SJCRH30 (cell line): Measurements from ENCODE around the gene ARFIP1. TPM values are rescaled to one million over a fixed set of nuclear protein-coding genes. Genes with fewer than 3 reads are reported as not detected.

Experiments used
- DNase-seq, 2 experiments: peaks; one replicate each; pipeline ENCODE4 v3.0.0-alpha.2; 2015 to 2020
- H3K27ac ChIP-seq: fragments of 250-450 bp; sonication (Bioruptor Pico); 2 replicates; pipeline ENCODE4 v1.5.1; 2020; ENCODE audit warnings: mild to moderate bottlenecking, moderate library complexity
- H3K27me3 ChIP-seq: fragments of 250-450 bp; sonication (Bioruptor Pico); 2 replicates; pipeline ENCODE4 v1.5.1; 2020; ENCODE audit warnings: mild to moderate bottlenecking, moderate library complexity
- H3K36me3 ChIP-seq: fragments of 250-450 bp; sonication (Bioruptor Pico); 2 replicates; pipeline ENCODE4 v1.5.1; 2020; ENCODE audit warnings: mild to moderate bottlenecking, moderate library complexity
- H3K4me1 ChIP-seq: fragments of 250-450 bp; sonication (Bioruptor Pico); 2 replicates; pipeline ENCODE4 v1.5.1; 2020; ENCODE audit warnings: mild to moderate bottlenecking, moderate library complexity
- H3K4me3 ChIP-seq: fragments of 250-450 bp; sonication (Bioruptor Pico); 2 replicates; pipeline ENCODE4 v1.5.1; 2020; ENCODE audit warnings: mild to moderate bottlenecking, moderate library complexity
- H3K9me3 ChIP-seq: fragments of 250-450 bp; sonication (Bioruptor Pico); replicated peaks from 2 replicates; pipeline ENCODE4 v1.5.1; 2020; ENCODE audit warnings: mild to moderate bottlenecking, moderate library complexity
- total RNA-seq: library from RNA; depleted of rRNA; stranded (reverse); fragments of >200 nt; shearing (Covaris generic); gene quantifications from 2 replicates; pipeline ENCODE4 v1.2.3, GENCODE V29; 2014

Gene ARFIP1
- total RNA-seq, 1 experiment from 2014 or later: 35.4 TPM

DNA sequence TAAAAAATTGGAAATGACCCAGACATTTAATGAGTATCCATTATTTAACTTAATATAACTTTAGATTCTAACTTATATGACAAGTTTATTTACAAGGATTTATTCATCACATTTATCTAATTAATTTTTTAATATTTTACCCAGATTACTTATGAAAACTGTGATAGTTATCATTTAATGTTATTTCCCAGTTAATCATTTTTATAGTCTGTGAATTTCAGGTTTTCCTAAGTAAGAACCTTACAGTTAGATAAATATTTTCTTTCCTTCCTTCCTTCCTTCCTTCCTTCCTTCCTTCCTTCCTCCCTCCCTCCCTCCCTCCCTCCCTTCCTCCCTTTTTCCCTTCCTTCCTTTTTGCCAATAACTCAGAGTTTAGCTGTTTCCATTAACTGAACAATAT, 141.5 kb downstream of the ARFIP1 start:
- no peaks in the 10 kb centered on the region for H3K36me3 ChIP-seq
- no peak for DNase-seq
- no peak overlapping the region for H3K27ac ChIP-seq

GRCh38 chr4:152925851-152926250, 146.1 kb downstream of the ARFIP1 start:
- no peak overlapping the region for H3K27ac ChIP-seq
- no peak for DNase-seq
- H3K4me1 ChIP-seq: no peaks in the 10 kb centered on the region
- H3K27me3 ChIP-seq: no peaks in the 10 kb centered on the region
- no peak overlapping the region for H3K4me3 ChIP-seq
- H3K36me3 ChIP-seq: no peaks in the 10 kb centered on the region
- no peaks in the 10 kb centered on the region; the same call in 1 of the 2 replicates for H3K9me3 ChIP-seq

More for the DNA sequence above, 141.5 kb downstream of the ARFIP1 start:
- Histone ChIP-seq H3K27me3 (no peaks in the 10 kb centered on the region), H3K4me3 (no peak overlapping the region), H3K4me1 (no peaks in the 10 kb centered on the region), H3K9me3 (no peaks in the 10 kb centered on the region; the same call in 1 of the 2 replicates)

GRCh38 chr4:152926959-152927358, 147.2 kb downstream of the ARFIP1 start:
- Histone ChIP-seq H3K4me1 (no peaks in the 10 kb centered on the region), H3K27ac (no peak overlapping the region), H3K27me3 (no peaks in the 10 kb centered on the region), H3K4me3 (no peak overlapping the region), H3K36me3 (no peaks in the 10 kb centered on the region), H3K9me3 (no peaks in the 10 kb centered on the region)
- DNase-seq: no peak

- no peak for DNase-seq
- no peaks in the 10 kb centered on the region for H3K36me3 ChIP-seq
- H3K4me1 ChIP-seq: no peaks in the 10 kb centered on the region
- H3K4me3 ChIP-seq: no peak overlapping the region
- H3K27me3 ChIP-seq: no peaks in the 10 kb centered on the region
- no peaks in the 10 kb centered on the region for H3K9me3 ChIP-seq
- no peak overlapping the region for H3K27ac ChIP-seq
Observed at GRCh38 chr4:152927737-152928136, 148.0 kb downstream of the ARFIP1 start.

DNA sequence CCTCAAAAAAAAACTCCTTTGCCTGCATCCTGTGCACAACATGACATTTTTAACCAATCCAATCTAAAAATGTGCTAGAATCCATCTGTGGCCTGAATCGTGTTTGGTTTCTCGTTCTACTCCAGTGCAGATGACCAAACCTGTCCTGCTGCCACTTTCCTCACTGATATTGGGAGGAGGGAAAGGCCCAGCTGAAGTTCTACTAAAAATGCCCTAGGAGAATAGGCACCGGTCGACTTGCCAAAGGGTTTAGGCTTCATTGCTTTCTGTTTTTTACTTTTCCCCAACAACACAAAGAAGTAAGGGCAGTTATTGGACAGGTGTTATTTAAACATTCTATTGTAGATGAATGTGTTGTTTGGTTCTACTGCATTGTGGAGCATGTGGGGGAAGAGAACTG, 148.5 kb downstream of the ARFIP1 start:
- Histone ChIP-seq H3K9me3 (no peaks in the 10 kb centered on the region), H3K27ac (no peak overlapping the region), H3K4me1 (no peaks in the 10 kb centered on the region), H3K4me3 (no peak overlapping the region), H3K27me3 (no peaks in the 10 kb centered on the region), H3K36me3 (no peaks in the 10 kb centered on the region)
- DNase-seq: no peak

- H3K27me3 ChIP-seq: no peaks in the 10 kb centered on the region
- no peak overlapping the region for H3K27ac ChIP-seq
- H3K36me3 ChIP-seq: no peaks in the 10 kb centered on the region
- no peaks in the 10 kb centered on the region for H3K9me3 ChIP-seq
- no peak overlapping the region for H3K4me3 ChIP-seq
- DNase-seq: no peak
- no peaks in the 10 kb centered on the region for H3K4me1 ChIP-seq
Observed at GRCh38 chr4:152929888-152930287, 150.1 kb downstream of the ARFIP1 start.

DNA sequence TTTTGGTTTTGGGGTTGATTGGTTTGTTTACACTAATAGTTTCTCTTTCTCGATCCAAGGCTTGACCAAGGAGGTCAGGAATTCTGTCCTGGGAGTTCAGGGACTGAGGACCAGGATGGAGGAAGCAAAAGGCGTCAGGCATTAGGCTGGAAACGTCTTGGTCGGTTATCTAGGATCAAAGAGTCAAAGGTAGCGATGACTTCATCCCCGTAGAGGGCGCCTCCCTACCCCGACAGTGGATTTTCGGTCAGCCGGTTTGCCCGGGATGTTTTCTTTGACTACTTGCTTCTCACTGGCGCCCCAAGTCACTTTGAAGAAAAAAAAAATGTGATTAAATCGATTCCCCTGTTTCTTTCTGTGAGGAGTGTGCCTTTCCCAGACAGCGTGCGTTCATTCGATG, 155.4 kb downstream of the ARFIP1 start:
- Histone ChIP-seq H3K4me3 (no peak overlapping the region), H3K36me3 (no peaks in the 10 kb centered on the region), H3K27me3 (no peaks in the 10 kb centered on the region), H3K9me3 (no peaks in the 10 kb centered on the region), H3K4me1 (no peaks in the 10 kb centered on the region), H3K27ac (no peak overlapping the region)
- DNase-seq: no peak

GRCh38 chr4:152935631-152936445, 156.1 kb downstream of the ARFIP1 start, which contains the start of gene FHDC1:
FHDC1 (plus strand) TSS chr4:152936323; CDS start chr4:152943058, 6,735 bp downstream.
- no peak within 1 kb of the TSS; the same call in 1 of the 2 replicates for H3K27ac ChIP-seq
- peak; percentile 46 to 54 for DNase-seq
- H3K27me3 ChIP-seq: no peaks in the 10 kb centered on the region

GRCh38 chr4:152936446-152937335, 156.9 kb downstream of the ARFIP1 start:
- peak; percentile 40 to 46 for DNase-seq
- H3K27ac ChIP-seq: no peak overlapping the region; the same call in 1 of the 2 replicates
- H3K27me3 ChIP-seq: no peaks in the 10 kb centered on the region

More at GRCh38 chr4:152935631-152936445, 156.1 kb downstream of the ARFIP1 start, which contains the start of gene FHDC1:
- H3K4me1 ChIP-seq: no peaks in the 10 kb centered on the region
- H3K36me3 ChIP-seq: no peaks in the 10 kb centered on the region
- H3K4me3 ChIP-seq: peak within 1 kb of the TSS; percentile 71
- no peaks in the 10 kb centered on the region for H3K9me3 ChIP-seq

DNA sequence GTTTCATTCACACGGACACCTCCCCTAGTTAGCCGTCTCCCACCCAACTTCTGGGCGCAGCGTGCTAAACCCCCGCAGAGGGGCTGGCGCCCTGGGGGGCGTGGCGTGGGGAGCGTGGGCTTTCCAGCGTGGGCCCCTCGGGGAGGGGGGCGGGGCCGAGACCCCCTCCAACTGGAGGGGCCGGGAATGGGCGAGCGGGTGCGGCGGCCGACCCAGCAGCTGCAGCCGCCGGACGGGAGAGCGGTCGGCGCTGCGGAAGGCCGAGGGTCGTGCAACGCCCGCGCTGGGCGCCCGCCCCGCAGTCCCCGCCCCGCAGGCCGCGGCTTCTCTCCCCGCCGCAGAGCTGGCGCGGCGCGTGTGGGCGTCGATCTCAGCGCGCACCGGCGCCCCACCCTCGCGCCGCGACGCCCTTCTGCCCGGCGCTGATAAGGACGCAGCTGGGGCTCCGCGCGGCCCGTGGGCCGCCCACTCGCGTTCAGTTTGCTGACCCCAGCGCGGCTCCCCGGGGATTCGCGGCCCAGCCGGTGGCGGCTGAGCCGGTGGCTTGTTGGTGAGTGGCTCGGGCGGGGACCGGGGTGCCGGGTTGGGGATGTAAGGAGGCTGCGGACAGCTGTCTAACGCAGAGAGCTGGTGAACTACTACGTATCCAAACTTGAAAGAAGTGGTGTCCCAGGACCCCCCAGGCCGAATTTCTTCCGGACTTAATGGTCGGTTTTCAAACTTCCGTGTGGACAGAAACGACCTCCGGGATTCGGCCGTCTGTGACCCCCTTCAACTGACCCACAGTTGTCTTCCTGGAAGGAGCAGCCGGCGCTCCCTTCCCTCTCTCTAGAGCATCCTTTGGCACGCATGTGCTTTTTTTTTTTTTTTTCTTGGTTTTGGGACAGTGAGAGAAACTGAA, 157.8 kb downstream of the ARFIP1 start:
- Histone ChIP-seq H3K4me1 (no peaks in the 10 kb centered on the region), H3K27ac (no peak overlapping the region; the same call in 1 of the 2 replicates), H3K36me3 (no peaks in the 10 kb centered on the region), H3K27me3 (no peaks in the 10 kb centered on the region), H3K9me3 (no peaks in the 10 kb centered on the region), H3K4me3 (peak overlapping the region; percentile 71)
- peak; percentile 22 to 48 for DNase-seq

More at GRCh38 chr4:152936446-152937335, 156.9 kb downstream of the ARFIP1 start:
- peak overlapping the region; percentile 71 for H3K4me3 ChIP-seq
- no peaks in the 10 kb centered on the region for H3K36me3 ChIP-seq
- no peaks in the 10 kb centered on the region for H3K9me3 ChIP-seq
- no peaks in the 10 kb centered on the region for H3K4me1 ChIP-seq

DNA sequence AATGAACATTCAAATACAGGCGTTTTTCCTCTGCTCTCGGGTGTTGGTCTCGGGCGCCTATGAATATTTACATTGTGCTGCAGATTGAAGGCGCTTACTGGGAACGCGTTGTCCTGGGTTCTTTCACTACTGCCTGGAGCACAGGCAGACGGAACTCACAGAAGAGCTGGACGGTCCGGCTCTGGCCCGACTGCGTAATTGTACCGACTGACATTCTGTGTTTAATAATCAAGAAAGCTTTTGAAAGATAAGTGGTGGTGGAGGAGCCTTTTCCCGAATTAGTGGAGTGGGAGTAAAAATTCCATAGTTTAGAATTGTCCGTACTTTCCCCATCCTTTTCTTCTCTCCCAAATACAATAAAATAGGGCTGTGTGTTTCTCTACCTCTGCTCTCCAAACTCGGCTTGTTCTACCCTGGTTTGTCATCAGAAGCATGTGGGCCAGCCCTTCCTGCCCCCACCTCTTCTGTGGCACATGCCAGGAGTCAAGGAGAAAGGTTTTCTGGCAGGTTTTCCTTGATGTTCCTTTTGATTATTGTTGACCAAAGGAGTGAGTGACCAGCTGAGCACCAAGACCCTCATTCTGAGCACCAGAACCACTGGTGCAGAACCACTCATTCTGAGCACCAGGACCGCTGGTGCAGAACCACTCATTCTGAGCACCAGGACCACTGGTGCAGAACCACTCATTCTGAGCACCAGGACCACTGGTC, 158.6 kb downstream of the ARFIP1 start:
- no peak for DNase-seq
- H3K4me3 ChIP-seq: peak overlapping the region; percentile 71
- no peaks in the 10 kb centered on the region for H3K27me3 ChIP-seq
- no peaks in the 10 kb centered on the region for H3K36me3 ChIP-seq
- no peak overlapping the region for H3K27ac ChIP-seq
- H3K9me3 ChIP-seq: no peaks in the 10 kb centered on the region
- no peaks in the 10 kb centered on the region for H3K4me1 ChIP-seq

DNA sequence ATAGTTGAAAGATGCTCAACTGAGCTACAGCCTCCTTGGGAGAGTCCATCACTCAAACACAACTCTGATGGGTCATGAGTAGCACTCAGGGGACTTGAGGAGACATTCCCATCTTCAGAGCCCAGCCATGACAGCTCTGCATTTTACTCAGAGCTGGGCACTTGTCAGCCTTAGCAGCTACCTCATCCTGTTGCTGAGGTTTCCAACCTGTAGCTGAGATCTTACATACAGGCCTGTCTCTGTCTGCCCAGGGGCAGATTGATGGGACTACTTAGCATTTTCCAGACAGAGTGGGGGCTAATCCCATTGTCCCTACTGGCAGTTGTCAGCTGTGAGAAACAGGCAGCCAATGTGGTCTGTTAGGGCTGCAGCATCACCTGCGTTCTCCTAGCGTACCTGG, 159.9 kb downstream of the ARFIP1 start:
- Histone ChIP-seq H3K27ac (no peak overlapping the region), H3K27me3 (no peaks in the 10 kb centered on the region), H3K4me3 (no peak overlapping the region), H3K36me3 (no peaks in the 10 kb centered on the region), H3K9me3 (no peaks in the 10 kb centered on the region), H3K4me1 (no peaks in the 10 kb centered on the region)
- DNase-seq: no peak

- Histone ChIP-seq H3K9me3 (no peaks in the 10 kb centered on the region), H3K27me3 (no peaks in the 10 kb centered on the region)
Observed at GRCh38 chr4:152940461-152940860, 160.7 kb downstream of the ARFIP1 start.

More at GRCh38 chr4:152940461-152940860, 160.7 kb downstream of the ARFIP1 start:
- DNase-seq: no peak
- Histone ChIP-seq H3K4me3 (no peak overlapping the region), H3K4me1 (no peaks in the 10 kb centered on the region), H3K27ac (no peak overlapping the region), H3K36me3 (no peaks in the 10 kb centered on the region)
